DOHH2 (cell line): ENCODE results near the gene MYLK.

Experiments used
- H3F3A ChIP-seq: fragments of 200-600 bp; sonication (generic), shearing (Covaris generic); 2 replicates; pipeline ENCODE4 v1.6.0; 2016; ENCODE audit warnings: antibody characterized with exemption, mild to moderate bottlenecking; ENCODE audit not compliant: control insufficient read depth, insufficient read depth
- H3K27ac ChIP-seq: fragments of 200-600 bp; sonication (generic); 2 replicates; pipeline ENCODE4 v1.5.1; 2014; ENCODE audit warnings: low read depth, mild to moderate bottlenecking, low read length, moderate library complexity
- H3K27me3 ChIP-seq: fragments of 200-600 bp; sonication (generic); 2 replicates; pipeline ENCODE4 v1.6.1; 2014; ENCODE audit warnings: mild to moderate bottlenecking, low read length, mixed read lengths; ENCODE audit not compliant: control insufficient read depth
- H3K36me3 ChIP-seq: fragments of 200-600 bp; sonication (generic); 2 replicates; pipeline ENCODE4 v1.6.1; 2014; ENCODE audit warnings: mild to moderate bottlenecking, low read length, moderate library complexity, mixed read lengths; ENCODE audit not compliant: control insufficient read depth
- H3K4me1 ChIP-seq: fragments of 200-600 bp; sonication (generic); 2 replicates; pipeline ENCODE4 v1.6.1; 2014; ENCODE audit warnings: mild to moderate bottlenecking, low read length, mixed read lengths; ENCODE audit not compliant: control insufficient read depth
- H3K4me2 ChIP-seq: fragments of 200-600 bp; sonication (generic); 2 replicates; pipeline ENCODE4 v1.6.0; 2014; ENCODE audit warnings: mild to moderate bottlenecking, low read length, moderate library complexity
- H3K4me3 ChIP-seq: fragments of 200-600 bp; sonication (generic); 2 replicates; pipeline ENCODE4 v1.5.1; 2014; ENCODE audit warnings: mild to moderate bottlenecking, low read length, mixed read lengths
- H3K79me2 ChIP-seq: fragments of 200-600 bp; sonication (generic); 2 replicates; pipeline ENCODE4 v1.6.1; 2014; ENCODE audit warnings: mild to moderate bottlenecking, low read length, mixed read lengths; ENCODE audit not compliant: control insufficient read depth
- H3K9me2 ChIP-seq: fragments of 200-600 bp; sonication (generic); replicated peaks from 2 replicates; pipeline ENCODE4 v1.6.1; 2014; ENCODE audit warnings: mild to moderate bottlenecking, low read length, mixed read lengths; ENCODE audit not compliant: control insufficient read depth
- H3K9me3 ChIP-seq: fragments of 200-600 bp; sonication (generic); 2 replicates; pipeline ENCODE4 v1.6.1; 2014; ENCODE audit warnings: antibody characterized with exemption, low read length, mixed read lengths; ENCODE audit not compliant: control insufficient read depth, insufficient read depth
- H4K20me1 ChIP-seq: fragments of 200-600 bp; sonication (generic); 2 replicates; pipeline ENCODE4 v1.6.0; 2014; ENCODE audit warnings: low read depth, mild to moderate bottlenecking, antibody characterized with exemption, low read length, moderate library complexity; ENCODE audit not compliant: control insufficient read depth, insufficient read depth
- EZH2phosphoT487 ChIP-seq: fragments of 200-600 bp; sonication (generic); IDR thresholded peaks from 2 replicates; pipeline ENCODE4 v1.6.1; 2017; ENCODE audit warnings: borderline replicate concordance, mild to moderate bottlenecking, antibody characterized with exemption, low read length, moderate library complexity, mixed read lengths
- TF ChIP-seq, protein P1 (sequence below): fragments of 200-600 bp; sonication (generic); IDR thresholded peaks from one replicate; pipeline ENCODE4 v1.5.1; 2014; ENCODE audit warnings: antibody characterized with exemption, mild to moderate bottlenecking, low read depth, low read length; ENCODE audit not compliant: poor library complexity, severe bottlenecking

The MYLK gene

DNA sequence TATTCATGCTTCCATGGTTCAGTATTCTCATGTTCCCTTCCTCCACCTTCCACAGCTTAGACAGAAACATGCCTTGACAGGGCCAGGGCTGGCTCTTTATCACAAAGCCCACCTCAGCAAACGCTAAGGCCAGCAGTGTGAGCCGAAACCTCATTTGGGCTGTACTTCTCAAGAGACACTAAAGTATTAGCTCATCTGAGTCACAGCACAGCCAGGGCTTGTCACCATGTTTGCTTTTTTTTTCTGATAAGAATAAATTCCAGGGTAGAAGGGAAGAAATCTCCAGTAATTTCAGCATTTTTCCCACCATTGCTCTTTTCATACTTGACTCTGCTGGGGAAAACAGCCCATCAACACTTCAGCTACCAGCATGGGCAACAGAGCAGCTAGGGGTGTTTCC is 95.4 kb downstream of the MYLK start:
- TF ChIP-seq EZH2phosphoT487: no peak
- TF ChIP-seq, protein P1, sequence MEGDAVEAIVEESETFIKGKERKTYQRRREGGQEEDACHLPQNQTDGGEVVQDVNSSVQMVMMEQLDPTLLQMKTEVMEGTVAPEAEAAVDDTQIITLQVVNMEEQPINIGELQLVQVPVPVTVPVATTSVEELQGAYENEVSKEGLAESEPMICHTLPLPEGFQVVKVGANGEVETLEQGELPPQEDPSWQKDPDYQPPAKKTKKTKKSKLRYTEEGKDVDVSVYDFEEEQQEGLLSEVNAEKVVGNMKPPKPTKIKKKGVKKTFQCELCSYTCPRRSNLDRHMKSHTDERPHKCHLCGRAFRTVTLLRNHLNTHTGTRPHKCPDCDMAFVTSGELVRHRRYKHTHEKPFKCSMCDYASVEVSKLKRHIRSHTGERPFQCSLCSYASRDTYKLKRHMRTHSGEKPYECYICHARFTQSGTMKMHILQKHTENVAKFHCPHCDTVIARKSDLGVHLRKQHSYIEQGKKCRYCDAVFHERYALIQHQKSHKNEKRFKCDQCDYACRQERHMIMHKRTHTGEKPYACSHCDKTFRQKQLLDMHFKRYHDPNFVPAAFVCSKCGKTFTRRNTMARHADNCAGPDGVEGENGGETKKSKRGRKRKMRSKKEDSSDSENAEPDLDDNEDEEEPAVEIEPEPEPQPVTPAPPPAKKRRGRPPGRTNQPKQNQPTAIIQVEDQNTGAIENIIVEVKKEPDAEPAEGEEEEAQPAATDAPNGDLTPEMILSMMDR: no peak
- Histone ChIP-seq H4K20me1 (no peaks in the 10 kb centered on the region), H3K4me1 (no peaks in the 10 kb centered on the region), H3K27me3 (peaks cover 11% of the 10 kb centered on the region; the same call in 1 of the 2 replicates), H3K27ac (no peak overlapping the region), H3F3A (no peaks in the 10 kb centered on the region), H3K9me2 (no peaks in the 10 kb centered on the region), H3K4me2 (no peak overlapping the region), H3K9me3 (no peaks in the 10 kb centered on the region), H3K79me2 (no peaks in the 10 kb centered on the region), H3K36me3 (no peaks in the 10 kb centered on the region), H3K4me3 (no peak overlapping the region)

DNA sequence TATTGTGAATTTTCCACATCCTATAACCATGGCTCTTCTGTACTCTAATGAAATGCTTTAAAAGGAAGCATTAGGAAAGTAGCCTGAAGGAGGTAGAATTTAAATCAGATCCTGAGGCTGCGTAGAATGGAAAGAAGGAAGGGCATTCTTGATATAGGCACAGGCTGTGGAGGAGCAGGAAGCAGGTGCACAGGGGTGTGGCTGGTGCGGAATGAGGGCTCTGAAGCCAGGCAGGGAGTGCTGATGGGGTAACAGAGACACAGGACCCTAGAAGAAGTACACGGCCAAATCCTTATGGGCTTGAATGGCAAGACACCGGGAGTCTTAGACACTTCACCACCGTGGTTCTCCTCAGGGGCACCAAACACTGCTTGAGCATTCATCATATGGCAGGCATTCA is 97.0 kb downstream of the MYLK start:
- Histone ChIP-seq H3K9me3 (no peaks in the 10 kb centered on the region), H4K20me1 (no peaks in the 10 kb centered on the region), H3K4me3 (no peak overlapping the region), H3K27ac (no peak overlapping the region), H3K9me2 (no peaks in the 10 kb centered on the region), H3K36me3 (no peaks in the 10 kb centered on the region), H3K4me1 (no peaks in the 10 kb centered on the region), H3K4me2 (no peak overlapping the region), H3F3A (no peaks in the 10 kb centered on the region), H3K27me3 (peaks cover 5% of the 10 kb centered on the region), H3K79me2 (no peaks in the 10 kb centered on the region)
- no peak for TF ChIP-seq EZH2phosphoT487
- TF ChIP-seq, protein P1: no peak

DNA sequence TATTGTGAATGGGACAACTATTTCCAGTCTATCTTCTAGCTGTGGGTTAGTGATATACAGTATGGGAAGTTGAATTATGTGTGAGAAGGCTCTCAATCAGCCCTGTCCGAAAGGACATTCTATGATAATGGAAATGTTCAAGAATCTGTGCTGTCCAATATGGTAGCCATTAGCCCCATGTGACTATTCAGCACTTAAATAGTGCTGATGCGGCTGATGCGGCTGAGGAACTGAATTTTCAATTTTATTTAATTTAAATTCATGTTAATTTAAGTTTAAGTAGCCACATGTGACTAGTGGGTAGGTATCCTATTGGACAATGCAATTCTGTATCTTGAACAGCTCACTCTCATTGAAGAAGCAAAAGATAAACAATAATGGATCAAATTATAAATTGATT is 98.5 kb downstream of the MYLK start:
- Histone ChIP-seq H3K36me3 (no peaks in the 10 kb centered on the region), H3K27ac (no peak overlapping the region), H3K27me3 (peaks cover 9% of the 10 kb centered on the region), H3F3A (no peaks in the 10 kb centered on the region), H3K79me2 (no peaks in the 10 kb centered on the region), H3K9me2 (no peaks in the 10 kb centered on the region), H3K9me3 (no peaks in the 10 kb centered on the region), H3K4me1 (no peaks in the 10 kb centered on the region), H4K20me1 (no peaks in the 10 kb centered on the region), H3K4me3 (no peak overlapping the region), H3K4me2 (no peak overlapping the region)
- TF ChIP-seq, protein P1: no peak
- TF ChIP-seq EZH2phosphoT487: no peak

DNA sequence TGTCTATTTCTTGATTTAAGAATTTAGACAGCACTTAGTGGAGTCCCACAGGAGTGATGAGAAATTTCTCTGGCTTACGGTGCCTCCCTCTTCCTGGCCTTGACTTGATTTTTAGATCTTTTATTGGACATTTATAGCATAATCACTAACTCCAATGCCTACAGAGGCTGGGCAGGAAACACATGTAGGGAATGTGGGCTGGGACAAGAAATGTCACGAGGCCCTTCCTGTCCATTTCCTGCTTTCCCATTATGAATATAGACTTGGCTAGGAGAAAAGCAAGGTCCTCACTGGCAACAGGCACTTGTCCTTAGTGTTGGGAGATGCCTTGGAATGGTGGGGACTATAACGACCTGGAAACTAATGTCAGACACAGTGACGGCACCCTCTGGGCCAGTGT is 100.3 kb downstream of the MYLK start:
- Histone ChIP-seq H3K79me2 (no peaks in the 10 kb centered on the region), H3K27me3 (peaks cover 9% of the 10 kb centered on the region), H3K9me3 (no peaks in the 10 kb centered on the region), H3F3A (no peaks in the 10 kb centered on the region), H4K20me1 (no peaks in the 10 kb centered on the region), H3K27ac (no peak overlapping the region), H3K9me2 (no peaks in the 10 kb centered on the region), H3K4me2 (no peak overlapping the region), H3K4me3 (no peak overlapping the region), H3K36me3 (no peaks in the 10 kb centered on the region), H3K4me1 (no peaks in the 10 kb centered on the region)
- TF ChIP-seq, protein P1: no peak
- no peak for TF ChIP-seq EZH2phosphoT487
